ENCODE results near the gene OFD1.

The OFD1 gene

GRCh38 chrX:13768939-13769338 is 34.4 kb downstream of the OFD1 start:
- TF ChIP-seq MAX (IDR thresholded peaks at IDR 0.05) (no peak), ZBTB7A (IDR thresholded peaks at IDR 0.05; ENCODE audit: low read depth) (no peak), YY1 (IDR thresholded peaks at IDR 0.05; ENCODE audit: low read depth) (no peak), REST (IDR thresholded peaks at IDR 0.05; ENCODE audit: low read depth) (no peak), USF1 (IDR thresholded peaks at IDR 0.05) (no peak), EP300 (IDR thresholded peaks at IDR 0.05; ENCODE audit: borderline replicate concordance) (no peak), EGR1 (IDR thresholded peaks at IDR 0.05) (no peak), RAD21 (IDR thresholded peaks at IDR 0.05; ENCODE audit: low read depth) (no peak), FOXM1 (IDR thresholded peaks at IDR 0.05; ENCODE audit: borderline replicate concordance, low read depth) (no peak), TCF12 (IDR thresholded peaks at IDR 0.05; ENCODE audit: low read depth) (no peak), CEBPB (IDR thresholded peaks at IDR 0.05) (no peak), CREB1 (IDR thresholded peaks at IDR 0.05; ENCODE audit: low read depth) (no peak)

GRCh38 chrX:13770013-13770535 is 35.5 kb downstream of the OFD1 start:
- TF ChIP-seq TCF12 (IDR thresholded peaks at IDR 0.05; ENCODE audit: low read depth) (no peak), NFIC (IDR thresholded peaks at IDR 0.05) (no peak), REST (IDR thresholded peaks at IDR 0.05; ENCODE audit: low read depth) (no peak), TAF1 (IDR thresholded peaks at IDR 0.05; ENCODE audit: low read depth) (no peak), USF1 (IDR thresholded peaks at IDR 0.05) (no peak), TEAD4 (IDR thresholded peaks at IDR 0.05) (no peak), YY1 (IDR thresholded peaks at IDR 0.05; ENCODE audit: low read depth) (no peak), MAX (IDR thresholded peaks at IDR 0.05) (no peak), ZBTB7A (IDR thresholded peaks at IDR 0.05; ENCODE audit: low read depth) (no peak), CREB1 (IDR thresholded peaks at IDR 0.05; ENCODE audit: low read depth) (no peak), CEBPB (IDR thresholded peaks at IDR 0.05) (no peak), FOXM1 (IDR thresholded peaks at IDR 0.05; ENCODE audit: borderline replicate concordance, low read depth) (no peak), RAD21 (IDR thresholded peaks at IDR 0.05; ENCODE audit: low read depth) (no peak), EGR1 (IDR thresholded peaks at IDR 0.05) (no peak), EP300 (IDR thresholded peaks at IDR 0.05; ENCODE audit: borderline replicate concordance) (no peak)

GRCh38 chrX:13774696-13775095 is 40.1 kb downstream of the OFD1 start:
- TF ChIP-seq TEAD4 (IDR thresholded peaks at IDR 0.05) (no peak), REST (IDR thresholded peaks at IDR 0.05; ENCODE audit: low read depth) (no peak), TCF12 (IDR thresholded peaks at IDR 0.05; ENCODE audit: low read depth) (no peak), USF1 (IDR thresholded peaks at IDR 0.05) (no peak), RAD21 (IDR thresholded peaks at IDR 0.05; ENCODE audit: low read depth) (no peak), YY1 (IDR thresholded peaks at IDR 0.05; ENCODE audit: low read depth) (no peak), TAF1 (IDR thresholded peaks at IDR 0.05; ENCODE audit: low read depth) (no peak), ZBTB7A (IDR thresholded peaks at IDR 0.05; ENCODE audit: low read depth) (no peak), FOXM1 (IDR thresholded peaks at IDR 0.05; ENCODE audit: borderline replicate concordance, low read depth) (no peak)

- TF ChIP-seq TAF1 (IDR thresholded peaks at IDR 0.05; ENCODE audit: low read depth) (no peak), ZBTB7A (IDR thresholded peaks at IDR 0.05; ENCODE audit: low read depth) (no peak), TCF12 (IDR thresholded peaks at IDR 0.05; ENCODE audit: low read depth) (no peak), NFIC (IDR thresholded peaks at IDR 0.05) (no peak), CREB1 (IDR thresholded peaks at IDR 0.05; ENCODE audit: low read depth) (no peak), YY1 (IDR thresholded peaks at IDR 0.05; ENCODE audit: low read depth) (no peak), USF1 (IDR thresholded peaks at IDR 0.05) (no peak), MAX (IDR thresholded peaks at IDR 0.05) (no peak), EGR1 (IDR thresholded peaks at IDR 0.05) (no peak), FOXM1 (IDR thresholded peaks at IDR 0.05; ENCODE audit: borderline replicate concordance, low read depth) (no peak)
These were observed 41.3 kb downstream of the OFD1 start for GRCh38 chrX:13775837-13776236.
